Loucy (cell line): ENCODE results near the gene CENPP.

Experiments
- CTCF ChIP-seq: fragments of 200-600 bp; sonication (generic); conservative IDR thresholded peaks from 2 replicates; pipeline ENCODE4 v1.5.1; 2014; ENCODE audit warnings: mild to moderate bottlenecking, antibody characterized with exemption, low read length
- EZH2phosphoT487 ChIP-seq: fragments of 200-600 bp; IDR thresholded peaks from 2 replicates; pipeline ENCODE4 v1.6.1; 2018; ENCODE audit warnings: antibody characterized with exemption, mild to moderate bottlenecking, moderate library complexity, borderline replicate concordance

- TF ChIP-seq CTCF (no peak), EZH2phosphoT487 (no peak)
Measured at GRCh38 chr9:92607773-92608172, 282.0 kb downstream of the CENPP start.
